ENCODE data around the gene ANKRD44. TPM values are rescaled to one million over a fixed set of nuclear protein-coding genes. Genes with fewer than 3 reads are reported as not detected.

ANKRD44 gene
- total RNA-seq, 1 donor from 2014 or later, result 59.9 TPM

DNA sequence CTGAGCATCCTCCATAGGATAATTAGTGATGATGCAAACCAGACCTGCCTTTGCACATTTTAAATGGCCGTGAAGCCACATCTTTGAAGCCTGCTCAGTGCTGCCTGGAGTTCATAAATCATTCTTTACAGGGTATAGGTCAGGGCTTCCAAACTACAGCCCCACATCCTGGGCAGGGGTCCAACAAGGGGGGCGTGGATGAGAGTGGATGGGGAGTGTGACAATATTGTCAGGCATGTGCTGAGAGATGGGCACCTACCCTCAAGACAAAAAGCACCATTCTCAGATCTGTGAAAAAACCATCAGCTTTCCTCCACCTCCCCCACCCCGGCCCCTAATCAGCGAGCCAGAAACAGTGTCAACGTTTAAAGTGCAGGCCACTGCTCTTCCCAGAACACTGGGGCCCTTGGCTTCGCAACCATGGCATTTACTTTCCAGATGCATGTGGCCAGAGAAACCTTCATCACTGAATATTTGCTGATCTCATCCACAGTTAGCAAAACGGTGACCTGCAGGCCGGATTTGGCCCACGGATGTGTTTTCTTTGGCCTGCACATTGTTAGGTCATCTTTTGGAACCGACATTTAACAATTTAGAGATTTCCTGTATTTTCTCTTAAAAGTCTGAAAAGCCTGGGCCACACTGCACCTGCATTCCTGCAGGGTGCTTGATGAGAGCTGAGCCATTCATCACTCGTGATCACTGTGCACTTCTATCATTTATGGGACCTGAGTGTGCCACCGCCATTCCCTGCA, 130.7 kb downstream of the ANKRD44 start:
- DNase-seq (ENCODE audit: low spot score), result no peak

GRCh38 chr2:197176522-197176921, 134.1 kb downstream of the ANKRD44 start:
- DNase-seq (ENCODE audit: low spot score), result no peak

GRCh38 chr2:197174539-197175094, 136.0 kb downstream of the ANKRD44 start:
- DNase-seq (ENCODE audit: low spot score), result no peak

GRCh38 chr2:197171582-197171981, 139.0 kb downstream of the ANKRD44 start:
- no peak for DNase-seq (ENCODE audit: low spot score)

GRCh38 chr2:197170208-197170607, 140.4 kb downstream of the ANKRD44 start:
- DNase-seq (ENCODE audit: low spot score), result no peak

- DNase-seq (ENCODE audit: low spot score), result peak; percentile 43
Measured at GRCh38 chr2:197168705-197169104, 141.9 kb downstream of the ANKRD44 start.

- no peak for DNase-seq (ENCODE audit: low spot score)
Measured at GRCh38 chr2:197167608-197168314, 142.8 kb downstream of the ANKRD44 start.

DNA sequence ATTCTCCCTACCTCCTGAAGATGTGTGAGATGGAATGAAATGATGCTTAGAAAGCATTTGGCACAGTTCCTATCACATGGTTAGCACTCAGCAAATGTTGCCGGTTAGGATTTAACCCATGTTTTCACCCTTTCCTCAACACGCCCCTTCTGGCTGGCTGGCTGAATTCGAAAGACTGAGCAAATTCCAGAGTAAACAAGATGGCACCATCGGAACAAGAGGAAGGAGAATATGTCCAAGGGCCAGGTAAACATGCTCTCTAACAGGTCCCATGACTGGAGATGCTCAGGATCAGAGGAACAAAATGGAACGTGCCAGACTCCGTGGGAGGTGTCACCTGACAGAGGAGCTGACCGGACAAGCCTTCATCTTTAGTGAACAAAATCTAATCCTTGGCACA, 145.6 kb downstream of the ANKRD44 start:
- no peak for DNase-seq (ENCODE audit: low spot score)

GRCh38 chr2:197164141-197164754, 146.3 kb downstream of the ANKRD44 start:
- peak; percentile 35 for DNase-seq (ENCODE audit: low spot score)

DNA sequence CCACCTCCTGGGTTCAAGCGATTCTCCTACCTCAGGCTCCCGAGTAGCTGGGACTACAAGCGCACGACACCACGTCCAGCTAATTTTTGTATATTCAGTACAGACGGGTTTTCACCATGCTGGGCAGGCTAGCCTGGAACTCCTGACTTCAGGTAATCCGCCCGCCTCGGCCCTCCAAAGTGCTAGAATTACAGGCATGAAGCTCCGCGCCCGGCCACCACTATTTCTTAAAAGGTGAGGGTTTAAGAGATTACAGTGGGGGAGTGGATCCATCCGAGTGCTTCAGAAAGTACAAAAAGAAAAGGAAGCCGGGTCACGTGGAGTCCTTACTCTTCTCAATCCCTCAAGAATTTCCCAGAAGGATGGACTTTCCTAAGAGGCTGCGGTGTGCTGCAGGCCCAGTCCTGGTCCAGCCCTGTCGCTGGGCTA, 146.9 kb downstream of the ANKRD44 start:
- peak; percentile 32 for DNase-seq (ENCODE audit: low spot score)

GRCh38 chr2:197161774-197162173, 148.8 kb downstream of the ANKRD44 start:
- DNase-seq (ENCODE audit: low spot score), result no peak

DNA sequence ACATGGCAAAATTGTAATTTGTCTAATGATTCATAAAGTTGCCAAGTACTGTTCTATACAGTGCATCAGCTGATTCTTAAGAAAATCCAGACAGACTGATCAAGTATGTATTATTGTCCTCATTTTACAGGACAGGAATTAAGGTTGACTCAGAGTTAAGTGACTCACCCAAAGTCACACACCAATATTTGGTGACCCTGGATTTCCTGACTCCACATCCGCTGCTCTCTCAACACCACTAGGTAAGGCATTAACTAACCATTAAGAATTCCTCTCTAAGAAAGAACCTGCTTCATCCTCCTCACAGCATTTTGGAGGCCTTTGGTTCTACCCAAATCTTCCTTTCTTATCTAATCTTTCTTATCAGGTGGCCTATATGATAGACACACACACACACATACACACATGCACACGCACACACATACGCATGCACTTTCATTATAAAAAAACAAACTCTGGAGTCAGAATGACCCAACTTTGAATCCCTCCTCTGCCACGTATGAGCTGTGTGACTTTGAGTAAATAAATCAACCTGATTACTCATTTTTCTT, 150.8 kb downstream of the ANKRD44 start:
- DNase-seq (ENCODE audit: low spot score), result no peak

DNA sequence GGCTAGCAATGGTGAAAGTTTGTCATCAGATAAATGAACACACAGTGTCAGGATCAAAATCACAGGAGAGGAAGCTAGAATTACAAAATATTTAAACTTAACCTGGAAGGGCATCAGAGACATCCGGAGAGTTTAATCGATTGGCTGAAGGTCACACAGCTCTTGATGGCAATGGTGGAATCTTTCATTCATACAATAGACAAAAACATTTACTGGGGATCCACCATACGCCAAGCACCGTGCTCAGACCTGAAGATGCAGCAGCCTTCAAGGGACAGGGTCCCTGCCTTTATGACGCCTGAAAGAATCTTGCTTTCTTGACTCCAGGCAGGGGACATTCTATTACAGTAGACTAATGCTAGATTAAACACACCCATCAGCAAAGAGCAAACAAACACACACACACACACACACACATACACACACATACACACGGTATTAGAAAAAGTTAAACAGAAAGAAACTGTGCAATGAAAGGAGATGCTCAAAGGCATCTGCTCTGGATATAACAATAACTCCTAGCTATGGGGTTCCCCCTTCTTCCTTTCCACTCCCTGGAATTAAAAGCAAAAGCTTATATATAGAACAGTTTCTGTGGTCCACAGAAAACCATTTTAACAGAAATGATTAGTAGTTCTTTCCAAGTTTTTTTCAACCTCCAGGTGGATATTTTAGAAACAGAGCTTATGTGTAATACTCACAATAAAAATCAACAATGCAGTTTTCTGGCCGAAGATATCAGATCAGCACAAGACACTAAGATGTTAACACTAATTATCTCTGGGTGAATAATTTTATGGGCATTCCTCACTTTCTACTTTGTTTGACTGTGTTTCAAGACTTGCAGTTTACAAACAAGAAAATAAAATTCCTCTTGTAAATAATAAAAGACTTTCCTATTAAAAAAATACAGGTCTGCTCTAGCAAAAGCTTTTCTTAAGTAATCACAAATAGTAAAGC, 151.7 kb downstream of the ANKRD44 start:
- DNase-seq (ENCODE audit: low spot score), result no peak

GRCh38 chr2:197157879-197158537, 152.6 kb downstream of the ANKRD44 start:
- DNase-seq (ENCODE audit: low spot score), result no peak

DNA sequence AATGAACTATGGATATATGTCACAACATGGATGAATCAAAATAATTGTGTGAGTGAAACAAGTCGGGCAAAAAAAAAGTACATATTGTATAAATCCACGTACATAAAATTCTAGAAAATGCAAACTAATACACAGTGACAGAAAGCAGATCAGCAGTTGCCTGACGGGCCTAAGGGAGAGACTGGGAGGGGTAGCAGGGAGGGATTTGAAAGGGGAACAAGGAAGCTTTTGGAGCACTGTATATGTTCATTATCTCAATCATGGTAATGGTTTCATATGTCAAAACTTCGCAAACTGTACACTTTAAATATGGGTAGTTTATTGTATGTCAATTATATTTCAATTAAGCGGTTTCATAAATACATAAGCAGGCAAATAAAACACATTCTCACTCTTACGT, 153.8 kb downstream of the ANKRD44 start:
- no peak for DNase-seq (ENCODE audit: low spot score)

DNA sequence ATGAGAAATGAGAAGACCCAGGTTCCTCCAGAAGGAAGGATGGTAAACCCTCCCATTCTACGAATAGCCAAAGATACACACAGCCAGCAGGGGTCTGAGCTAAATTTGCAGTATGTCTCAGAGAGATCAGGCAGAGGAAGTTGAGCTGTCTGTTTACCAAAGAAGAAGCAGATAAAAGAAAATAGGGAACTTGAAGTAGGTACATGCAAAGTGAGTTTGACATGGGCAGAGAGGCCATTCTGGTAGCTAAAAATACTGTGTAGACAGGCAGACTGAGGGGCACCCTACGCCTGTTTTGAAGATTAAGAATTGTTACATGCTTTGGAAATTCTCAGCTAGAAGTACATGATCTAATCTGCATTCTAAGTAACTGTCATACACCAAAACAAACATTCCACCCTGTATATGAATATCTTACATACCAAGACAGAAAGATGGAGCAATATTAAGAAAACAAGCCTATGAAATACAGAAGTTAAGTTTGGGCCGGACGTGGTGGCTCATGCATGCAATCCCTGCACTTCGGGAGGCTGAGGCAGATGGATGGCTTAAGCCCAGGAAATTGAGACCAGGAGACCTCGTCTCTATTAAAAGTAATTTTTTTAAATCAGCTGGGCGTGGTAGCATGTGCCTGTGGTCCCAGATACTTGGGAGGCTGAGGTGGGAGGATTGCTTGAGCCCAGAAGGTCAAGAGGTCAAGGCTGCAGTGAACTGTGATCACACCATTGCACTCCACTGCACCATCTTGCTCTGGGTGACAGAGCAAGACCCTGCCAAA, 157.9 kb downstream of the ANKRD44 start:
- peak; percentile 55 for DNase-seq (ENCODE audit: low spot score)

- no peak for DNase-seq (ENCODE audit: low spot score)
Measured at GRCh38 chr2:197149546-197149945, 161.0 kb downstream of the ANKRD44 start.

- no peak for DNase-seq (ENCODE audit: low spot score)
Measured at GRCh38 chr2:197148401-197148800, 162.2 kb downstream of the ANKRD44 start.

GRCh38 chr2:197147942-197148341, 162.6 kb downstream of the ANKRD44 start:
- DNase-seq (ENCODE audit: low spot score), result no peak
